HCT116 (cell line): ENCODE results near the gene ACMSD.

Experiments
- CEBPB ChIP-seq: IDR thresholded peaks from 2 replicates; pipeline ENCODE4 v1.6.1; 2012; ENCODE audit warnings: low read depth
- EZH2phosphoT487 ChIP-seq: fragments of 200-600 bp; IDR thresholded peaks from 2 replicates; pipeline ENCODE4 v1.6.1; 2018; ENCODE audit warnings: antibody characterized with exemption, borderline replicate concordance
- POLR2A ChIP-seq: IDR thresholded peaks from 2 replicates; pipeline ENCODE4 v1.7.0; 2011; ENCODE audit warnings: borderline replicate concordance; ENCODE audit not compliant: insufficient read depth, insufficient read length; ENCODE audit errors: extremely low read depth
- POLR2AphosphoS5 ChIP-seq: IDR thresholded peaks from 2 replicates; pipeline ENCODE4 v1.6.1; 2011; ENCODE audit warnings: mild to moderate bottlenecking, low read depth, low read length, moderate library complexity
- SP1 ChIP-seq: IDR thresholded peaks from 2 replicates; pipeline ENCODE4 v1.6.1; 2012; ENCODE audit warnings: low read depth
- SRF ChIP-seq: IDR thresholded peaks from 2 replicates; pipeline ENCODE4 v1.6.1; 2012; ENCODE audit warnings: low read depth
- TF ChIP-seq, protein P1 (sequence below), 3 experiments: fragments of 200-600 bp in 1 of 3; sonication (generic) in 1 of 3; IDR thresholded peaks in 2 of 3; conservative IDR thresholded peaks in 1 of 3; 2 replicates each; pipeline ENCODE4 v1.5.1; 2012 to 2017; ENCODE audit warnings: low read depth in 2 of 3, low read length in 2 of 3, antibody characterized with exemption in 1 of 3, borderline replicate concordance in 1 of 3, control low read depth in 1 of 3, mild to moderate bottlenecking in 1 of 3, mixed read lengths in 1 of 3, mixed run types in 1 of 3, moderate library complexity in 1 of 3; ENCODE audit not compliant: insufficient read depth in 1 of 3
- TF ChIP-seq, protein P2 (sequence below): IDR thresholded peaks from 2 replicates; pipeline ENCODE4 v1.6.1; 2012

DNA sequence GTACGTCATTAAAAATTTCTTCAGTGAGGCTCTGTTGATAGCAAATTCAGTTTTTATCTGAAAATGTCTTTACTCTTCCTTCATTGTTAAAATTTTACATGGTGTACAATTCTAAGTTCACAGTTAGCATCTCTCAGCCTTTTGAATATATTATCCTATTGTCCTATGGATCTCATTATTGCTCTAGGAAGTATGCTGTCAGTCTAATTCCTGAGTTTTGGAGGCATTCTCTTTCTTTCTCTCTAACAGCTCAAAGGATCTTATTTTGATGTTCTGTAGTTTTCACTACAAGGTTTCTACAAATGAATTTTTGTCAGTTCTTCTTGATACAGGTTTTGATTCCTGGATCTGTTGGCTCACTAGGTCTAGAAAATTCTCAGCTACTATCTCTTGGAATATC is 2.9 kb upstream of the ACMSD start:
- TF ChIP-seq POLR2A (no peak), POLR2AphosphoS5 (no peak), CEBPB (no peak), SP1 (no peak), EZH2phosphoT487 (no peak), SRF (no peak)
- TF ChIP-seq, protein P1, sequence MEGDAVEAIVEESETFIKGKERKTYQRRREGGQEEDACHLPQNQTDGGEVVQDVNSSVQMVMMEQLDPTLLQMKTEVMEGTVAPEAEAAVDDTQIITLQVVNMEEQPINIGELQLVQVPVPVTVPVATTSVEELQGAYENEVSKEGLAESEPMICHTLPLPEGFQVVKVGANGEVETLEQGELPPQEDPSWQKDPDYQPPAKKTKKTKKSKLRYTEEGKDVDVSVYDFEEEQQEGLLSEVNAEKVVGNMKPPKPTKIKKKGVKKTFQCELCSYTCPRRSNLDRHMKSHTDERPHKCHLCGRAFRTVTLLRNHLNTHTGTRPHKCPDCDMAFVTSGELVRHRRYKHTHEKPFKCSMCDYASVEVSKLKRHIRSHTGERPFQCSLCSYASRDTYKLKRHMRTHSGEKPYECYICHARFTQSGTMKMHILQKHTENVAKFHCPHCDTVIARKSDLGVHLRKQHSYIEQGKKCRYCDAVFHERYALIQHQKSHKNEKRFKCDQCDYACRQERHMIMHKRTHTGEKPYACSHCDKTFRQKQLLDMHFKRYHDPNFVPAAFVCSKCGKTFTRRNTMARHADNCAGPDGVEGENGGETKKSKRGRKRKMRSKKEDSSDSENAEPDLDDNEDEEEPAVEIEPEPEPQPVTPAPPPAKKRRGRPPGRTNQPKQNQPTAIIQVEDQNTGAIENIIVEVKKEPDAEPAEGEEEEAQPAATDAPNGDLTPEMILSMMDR (IDR thresholded peaks at IDR 0.05 in 2 of 3, conservative IDR thresholded peaks at IDR 0.05 in 1 of 3; ENCODE audit: borderline replicate concordance in 1 of 3, insufficient read depth in 1 of 3, low read depth in 2 of 3, low read length in 2 of 3): no peak
- TF ChIP-seq, protein P2, sequence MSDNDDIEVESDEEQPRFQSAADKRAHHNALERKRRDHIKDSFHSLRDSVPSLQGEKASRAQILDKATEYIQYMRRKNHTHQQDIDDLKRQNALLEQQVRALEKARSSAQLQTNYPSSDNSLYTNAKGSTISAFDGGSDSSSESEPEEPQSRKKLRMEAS: no peak
